G401 (cell line): ENCODE data around the gene SCD. TPM values are rescaled to one million over a fixed set of nuclear protein-coding genes. Genes with fewer than 3 reads are reported as not detected.
"Not testable (repeated sequence)": the region's sequence is repeated elsewhere in the genome, so short reads cannot be mapped to it uniquely, and the experiment has no call there.

Experiments
- DNase-seq: peaks from one replicate; pipeline ENCODE4 v3.0.0-alpha.2; 2015; ENCODE audit warnings: low spot score
- in situ Hi-C: cut with HindIII; loops from 2 replicates; pipeline ENCODE4 v1.10.0; 2016; ENCODE audit warnings: low sequenced_read_pairs, mixed read lengths
- total RNA-seq: library from RNA; depleted of rRNA; stranded (reverse); fragments of >200 nt; shearing (Covaris generic); gene quantifications from 2 replicates; pipeline ENCODE4 v1.2.3, GENCODE V29; 2014; rRNA removed

Gene SCD
- total RNA-seq = 464 and 607 TPM in 2 replicates

GRCh38 chr10:100346765-100347567 is at the start of gene SCD:
TSS of gene SCD (plus strand) at chr10:100347233. CDS start at chr10:100347505, 272 bp downstream.
- in situ Hi-C loops = loop anchor here (25.0 kb wide), 1 partner anchor 165 kb away; the partner anchor contains the start of gene SEC31B
- DNase-seq = peak; percentile 93

- no peak for DNase-seq
- in situ Hi-C loops = no loop called here
Observed at GRCh38 chr10:100297242-100297641, 49.8 kb upstream of the SCD start.

- in situ Hi-C loops, DNase-seq: not testable (repeated sequence)
Observed at GRCh38 chr10:100301123-100301522, 45.9 kb upstream of the SCD start.

DNA sequence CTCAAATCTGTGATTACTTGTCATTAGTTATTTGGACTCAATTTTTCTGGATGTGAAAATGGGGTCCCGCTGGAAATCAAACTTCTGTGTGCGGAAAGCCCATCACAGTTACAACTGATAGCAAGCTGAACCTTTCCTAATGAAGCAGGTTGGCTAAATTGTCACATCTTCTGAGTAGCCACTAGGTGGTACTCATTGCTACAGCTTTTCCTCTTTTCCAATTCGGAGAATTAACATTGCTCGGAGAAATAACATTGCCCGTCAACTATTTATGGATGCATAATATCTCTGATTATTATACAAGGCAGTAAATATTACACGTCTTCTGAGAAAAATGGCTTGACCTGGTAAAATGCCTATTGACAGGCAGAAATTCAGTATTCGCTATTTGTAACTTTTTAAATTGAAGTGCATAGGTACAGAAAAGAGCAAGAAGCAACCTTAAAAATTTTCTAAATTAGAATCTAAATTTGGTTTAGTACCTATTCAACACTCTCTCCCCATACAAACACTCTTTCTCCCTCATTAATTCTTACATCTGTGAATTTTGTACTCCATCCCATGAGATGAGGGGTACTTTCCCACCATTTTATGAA is 43.2 kb upstream of the SCD start:
- peak; percentile 47 for DNase-seq
- in situ Hi-C loops = no loop called here

- in situ Hi-C loops = no loop called here
Observed at GRCh38 chr10:100304414-100304813, 42.6 kb upstream of the SCD start.

GRCh38 chr10:100306861-100307260 is 40.2 kb upstream of the SCD start:
- in situ Hi-C loops = no loop called here
- no peak for DNase-seq

More at GRCh38 chr10:100304414-100304813, 42.6 kb upstream of the SCD start:
- no peak for DNase-seq

GRCh38 chr10:100307684-100308083 is 39.3 kb upstream of the SCD start:
- in situ Hi-C loops = no loop called here
- DNase-seq = no peak

GRCh38 chr10:100311298-100311697 is 35.7 kb upstream of the SCD start:
- no peak for DNase-seq
- in situ Hi-C loops = no loop called here

DNA sequence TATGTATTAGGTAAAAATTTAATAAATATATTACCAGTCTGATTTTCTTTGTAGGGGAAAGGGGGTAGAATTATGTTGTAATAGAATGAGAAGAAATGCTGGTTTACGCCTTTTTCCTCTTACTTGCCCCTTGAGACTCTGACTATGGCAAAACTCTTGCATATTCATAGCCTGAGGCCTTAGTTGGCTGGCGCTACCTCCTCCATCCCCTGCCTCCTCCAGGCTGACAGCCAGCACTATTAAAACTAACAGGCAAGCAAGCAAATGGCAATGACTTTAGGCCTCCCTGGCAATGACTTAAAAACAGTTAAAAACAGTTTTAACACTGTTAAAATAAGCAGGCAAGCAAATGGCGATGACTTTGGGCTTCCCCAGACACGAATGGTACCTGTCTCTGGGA is 31.4 kb upstream of the SCD start:
- DNase-seq = no peak
- in situ Hi-C loops = no loop called here

- in situ Hi-C loops = no loop called here
- DNase-seq = no peak
Observed at GRCh38 chr10:100318207-100318606, 28.8 kb upstream of the SCD start.

DNA sequence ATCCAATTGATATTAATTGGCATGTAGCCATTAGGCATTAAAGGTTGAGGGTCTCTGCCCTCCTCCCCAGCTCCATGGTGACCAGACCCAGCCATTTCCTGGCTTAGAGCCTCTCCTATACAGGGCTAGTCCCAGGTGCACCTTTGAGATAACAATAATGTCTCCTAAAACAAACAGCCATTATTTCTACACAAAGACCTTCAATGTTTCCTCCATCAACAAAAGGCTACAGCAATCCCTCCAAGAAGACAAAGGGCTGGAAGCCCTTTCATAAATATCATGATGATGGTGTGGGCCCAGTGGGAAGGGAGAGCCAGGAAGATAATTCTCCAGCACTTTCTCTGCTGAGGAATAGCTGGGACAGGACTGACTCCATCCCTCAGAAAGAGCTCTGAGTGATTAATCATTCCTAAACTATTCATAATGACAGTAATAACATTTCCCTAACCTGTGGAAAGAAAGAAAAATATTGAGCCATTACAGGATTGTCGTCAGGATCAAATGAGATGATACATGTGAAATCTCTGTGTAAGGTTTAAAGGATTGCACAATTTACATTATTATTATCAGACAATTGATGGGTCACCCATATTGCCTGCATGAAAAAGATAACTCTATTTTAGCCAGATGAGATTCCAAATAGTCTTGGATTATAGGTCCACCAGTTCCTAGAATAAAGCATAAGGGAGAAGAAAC is 27.2 kb upstream of the SCD start:
- DNase-seq = no peak
- in situ Hi-C loops = no loop called here

DNA sequence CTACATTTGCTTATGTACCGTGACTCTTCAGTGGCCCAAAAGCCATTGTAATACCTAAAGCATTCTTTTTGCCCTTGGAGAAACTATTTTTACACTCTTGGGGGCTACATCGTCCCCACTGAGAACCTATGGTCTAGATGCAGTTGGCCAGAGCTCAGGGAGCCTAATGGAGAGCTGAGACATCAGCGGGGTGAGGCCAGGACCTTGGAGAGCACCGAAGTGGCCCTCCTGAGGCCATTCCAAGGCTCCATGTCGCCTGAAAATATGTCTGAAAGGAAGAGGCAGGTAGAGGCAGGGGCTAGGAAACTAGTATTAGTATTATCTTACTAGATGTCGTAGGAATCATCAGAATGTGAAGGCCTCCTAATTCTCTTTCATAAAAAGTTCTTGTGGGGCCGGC is 21.9 kb upstream of the SCD start:
- no peak for DNase-seq
- in situ Hi-C loops = loop anchor here (25.0 kb wide), 1 partner anchor 187 kb away; the partner anchor contains the start of gene SEC31B

DNA sequence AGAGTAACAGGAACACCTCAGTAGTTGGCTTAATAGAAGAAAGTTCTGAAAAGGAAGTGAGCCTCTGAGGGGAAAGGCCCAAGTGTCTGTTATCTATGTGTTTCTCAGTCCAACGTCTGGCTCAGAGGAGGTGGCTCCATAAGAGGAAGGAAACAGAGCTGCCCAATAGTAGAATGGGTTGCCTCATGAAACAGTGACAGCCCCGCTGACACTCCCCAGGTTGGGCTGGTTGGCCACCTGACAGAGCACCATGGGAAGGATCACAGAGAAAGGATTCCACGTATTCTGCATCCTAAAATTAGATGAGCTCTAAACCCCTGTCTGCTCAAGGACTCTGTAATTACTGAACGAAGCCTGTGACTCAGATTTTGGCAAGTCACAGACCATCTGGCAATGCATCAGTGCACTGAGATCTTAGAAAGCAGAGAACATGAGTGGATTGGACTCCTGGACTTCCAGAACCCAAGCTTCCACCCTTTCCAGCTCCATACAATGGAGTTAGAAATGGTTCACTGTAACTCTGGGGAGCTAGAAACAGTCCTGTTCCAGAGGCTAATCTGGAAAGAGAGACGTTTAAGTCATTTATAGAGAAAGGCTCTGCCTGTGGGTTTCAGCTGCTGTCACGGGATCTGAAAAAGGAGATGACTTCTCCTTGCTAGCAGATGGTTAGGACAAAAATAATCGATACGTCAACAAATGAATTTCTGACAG is 19.9 kb upstream of the SCD start:
- in situ Hi-C loops = loop anchor here (25.0 kb wide), 1 partner anchor 185 kb away; the partner anchor contains the start of gene SEC31B

GRCh38 chr10:100327718-100328009 is 19.4 kb upstream of the SCD start:
- in situ Hi-C loops = loop anchor here (25.0 kb wide), 1 partner anchor 185 kb away; the partner anchor contains the start of gene SEC31B
- no peak for DNase-seq

More for the DNA sequence above, 19.9 kb upstream of the SCD start:
- no peak for DNase-seq

GRCh38 chr10:100328198-100328597 is 18.8 kb upstream of the SCD start:
- DNase-seq = no peak
- in situ Hi-C loops = loop anchor here (25.0 kb wide), 1 partner anchor 184 kb away; the partner anchor contains the start of gene SEC31B

GRCh38 chr10:100330079-100330478 is 17.0 kb upstream of the SCD start, which contains the start of gene PKD2L1:
TSS of gene PKD2L1 (minus strand) at chr10:100330228. CDS start at chr10:100330103, 125 bp downstream.
- no peak for DNase-seq
- in situ Hi-C loops = loop anchor here (25.0 kb wide), 1 partner anchor 182 kb away; the partner anchor contains the start of gene SEC31B

GRCh38 chr10:100333106-100333505 is 13.9 kb upstream of the SCD start:
- in situ Hi-C loops = loop anchor here (25.0 kb wide), 1 partner anchor 179 kb away; the partner anchor contains the start of gene SEC31B

DNA sequence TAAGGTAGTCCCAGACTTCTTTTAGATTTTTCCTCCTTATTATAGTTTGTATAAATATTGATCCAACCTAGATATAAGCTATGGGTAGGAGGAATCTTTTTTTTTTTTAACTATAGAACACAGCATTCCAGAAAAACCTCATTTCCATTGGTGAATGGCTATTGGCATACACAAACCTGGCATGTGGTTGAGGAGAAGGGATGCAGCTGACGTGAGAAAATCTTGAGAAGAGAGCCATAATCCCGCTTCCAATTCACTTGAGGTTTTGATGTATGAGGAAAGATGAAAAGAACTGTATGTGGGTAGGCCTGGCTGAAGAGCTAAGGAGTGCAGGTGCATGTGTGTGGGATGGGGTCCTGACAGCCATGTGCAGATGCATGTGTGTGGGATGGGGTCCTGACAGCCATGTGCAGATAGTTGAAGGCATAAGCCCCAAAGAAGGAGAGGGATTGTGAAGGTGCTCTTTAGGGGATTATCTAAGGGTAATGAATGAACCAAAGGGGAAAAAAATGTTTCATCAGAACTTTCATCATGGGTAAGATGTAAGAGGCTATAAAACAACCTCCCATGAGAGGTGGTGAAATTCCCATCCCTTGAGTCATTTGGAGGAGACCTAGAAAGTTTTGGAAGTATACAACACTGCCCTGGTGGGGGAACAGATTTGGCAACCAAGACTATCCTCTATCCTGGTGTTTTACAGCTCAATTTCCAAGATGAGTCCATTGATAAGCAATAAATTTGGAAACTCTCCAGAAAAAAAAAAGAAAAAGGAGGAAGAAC is 13.2 kb upstream of the SCD start:
- DNase-seq = no peak
- in situ Hi-C loops = loop anchor here (25.0 kb wide), 1 partner anchor 178 kb away; the partner anchor contains the start of gene SEC31B

More at GRCh38 chr10:100333106-100333505, 13.9 kb upstream of the SCD start:
- DNase-seq = no peak
